Aorta (tissue), 5 donors: ENCODE measurements around the gene WWOX. TPM values are rescaled to one million over a fixed set of nuclear protein-coding genes. Genes with fewer than 3 reads are reported as not detected.

ENCODE experiments used
- ATAC-seq: fragments of 200-7000 bp; cut with Tn5 transposase; one replicate; pipeline ENCODE4 v1.9.1; 2022; ENCODE audit warnings: moderate library complexity; ENCODE audit not compliant: low FRiP score
- DNase-seq, 2 donors: peaks; one replicate each; pipeline ENCODE4 v3.0.0-alpha.2; 2020
- H3K27ac ChIP-seq, 2 donors: one replicate each; pipeline ENCODE4 v1.5.1; 2013; ENCODE audit warnings: low read length in 2 of 2, mild to moderate bottlenecking in 2 of 2, moderate library complexity in 2 of 2, control low read depth in 1 of 2, inconsistent platforms in 1 of 2, low read depth in 1 of 2
- H3K27me3 ChIP-seq, 2 donors: one replicate each; pipeline ENCODE4 v1.6.1; 2013; ENCODE audit warnings: control low read depth in 1 of 2, low read length in 1 of 2, mild to moderate bottlenecking in 1 of 2, moderate library complexity in 1 of 2; ENCODE audit not compliant: insufficient read depth in 2 of 2, control insufficient read depth in 1 of 2
- H3K36me3 ChIP-seq, 2 donors: one replicate each; pipeline ENCODE4 v1.6.1; 2013; ENCODE audit warnings: control low read depth in 1 of 2, low read length in 1 of 2, mild to moderate bottlenecking in 1 of 2; ENCODE audit not compliant: insufficient read depth in 2 of 2, control insufficient read depth in 1 of 2
- H3K4me1 ChIP-seq, 2 donors: one replicate each; pipeline ENCODE4 v1.6.1; 2013; ENCODE audit warnings: low read length in 2 of 2, control low read depth in 1 of 2, mild to moderate bottlenecking in 1 of 2, moderate library complexity in 1 of 2; ENCODE audit not compliant: insufficient read depth in 2 of 2, control insufficient read depth in 1 of 2
- H3K4me3 ChIP-seq, 2 donors: one replicate each; pipeline ENCODE4 v1.5.1; 2013; ENCODE audit warnings: low read length in 2 of 2, control low read depth in 1 of 2, mild to moderate bottlenecking in 1 of 2
- H3K9me3 ChIP-seq: one replicate; pipeline ENCODE4 v1.6.1; 2013; ENCODE audit warnings: mild to moderate bottlenecking, low read length; ENCODE audit not compliant: control insufficient read depth
- WGBS, 2 donors: extraction: QIAGEN DNeasy Blood & Tissue Kit; methylation state at CpG; one replicate each; pipeline ENCODE4 v1.1.7; 2013; 5-methylcytosine and 5-hydroxymethylcytosine counted together
- intact Hi-C, 2 donors: fragments of 100-400 bp; cut with DNase I; formaldehyde crosslinking; loops; one replicate each; pipeline versions ENCODE4 v1.14.2 to v1.15.0; 2022
- polyA plus RNA-seq, 2 donors: library from polyadenylated mRNA; stranded (reverse); fragments of 200-250 nt; gene quantifications; one replicate each; pipeline ENCODE4 v1.2.3, GENCODE V29; 2013
- total RNA-seq, 2 donors: library from RNA; stranded (reverse); fragmentation: NEBNext Ultra II Directional; extraction: Animal tissue kit (Norgen Biotek cat#: 25700); gene quantifications; one replicate each; pipeline ENCODE4 v1.2.1, GENCODE V29; 2021
- donor health status: healthy with polysubstance abuse.
- donor health status: Bipolar disorder and iron deficiency.
- donor health status: DM: no; HTN: no; CAD: no.
- donor health status: DM: no; HTN: no; CAD: no.
- donor health status: DM: yes; HTN: yes; CAD: no.

The WWOX gene
- total and polyA plus RNA-seq, 4 donors = 11.2 to 30.9 (median 14.6) TPM

DNA sequence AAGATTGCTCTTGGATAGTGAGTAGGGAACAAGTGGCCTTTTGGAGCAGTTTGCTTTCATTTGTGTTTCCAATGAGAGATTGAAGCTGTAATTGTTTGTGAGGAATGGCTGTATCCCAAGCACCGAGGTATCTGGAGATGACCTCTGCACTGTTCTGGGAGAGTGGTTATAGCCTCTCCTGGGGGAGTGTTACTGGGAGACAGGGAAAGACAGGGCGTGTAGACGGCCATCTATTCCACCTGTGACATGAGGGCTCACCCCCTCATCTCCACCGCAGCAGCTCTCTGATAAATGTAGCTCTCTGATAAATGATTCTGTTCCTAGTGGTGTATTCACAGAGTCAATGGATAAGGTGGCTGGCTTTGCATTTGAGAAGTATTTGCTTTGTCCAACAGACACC lies 1107.4 kb downstream of the WWOX start:
- Histone ChIP-seq H3K4me3 (no peak overlapping the region), H3K9me3 (no peaks in the 10 kb centered on the region), H3K4me1 (no peaks in the 10 kb centered on the region), H3K27me3 (no peaks in the 10 kb centered on the region), H3K27ac (no peak overlapping the region), H3K36me3 (no peaks in the 10 kb centered on the region)
- intact Hi-C loops = no loop called here
- 80 to 82% methylated on average over 4 of the region's 4 CpGs for WGBS, 2 donors
- no peak for ATAC-seq
- no peak for DNase-seq

DNA sequence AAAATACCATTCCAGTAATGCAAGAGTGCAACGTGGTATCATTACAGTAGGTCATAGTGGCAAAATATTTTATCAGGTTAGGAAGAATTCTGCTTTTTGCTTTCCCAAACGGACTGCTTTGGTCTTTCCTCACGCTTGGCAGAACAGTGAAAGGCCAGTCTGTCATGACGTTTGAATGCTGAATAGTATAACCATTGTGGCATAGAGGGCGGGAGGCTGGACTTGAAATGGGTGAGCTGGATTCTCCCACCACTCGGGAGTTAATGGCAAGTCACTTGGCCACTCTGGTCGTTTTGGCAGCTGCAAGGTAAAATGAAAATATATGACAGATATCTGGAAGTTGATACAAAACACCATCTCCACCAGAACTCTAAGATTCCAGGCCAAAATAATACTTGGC lies 1109.9 kb downstream of the WWOX start:
- H3K36me3 ChIP-seq = no peaks in the 10 kb centered on the region
- H3K27me3 ChIP-seq = no peaks in the 10 kb centered on the region
- intact Hi-C loops = no loop called here
- no peak for ATAC-seq
- peaks cover 2% of the 10 kb centered on the region for H3K9me3 ChIP-seq
- no peak for DNase-seq
- H3K4me3 ChIP-seq = no peak overlapping the region
- no peak overlapping the region for H3K27ac ChIP-seq
- H3K4me1 ChIP-seq = no peaks in the 10 kb centered on the region
- WGBS, 2 donors = 66 to 74% methylated on average over 7 of the region's 7 CpGs

DNA sequence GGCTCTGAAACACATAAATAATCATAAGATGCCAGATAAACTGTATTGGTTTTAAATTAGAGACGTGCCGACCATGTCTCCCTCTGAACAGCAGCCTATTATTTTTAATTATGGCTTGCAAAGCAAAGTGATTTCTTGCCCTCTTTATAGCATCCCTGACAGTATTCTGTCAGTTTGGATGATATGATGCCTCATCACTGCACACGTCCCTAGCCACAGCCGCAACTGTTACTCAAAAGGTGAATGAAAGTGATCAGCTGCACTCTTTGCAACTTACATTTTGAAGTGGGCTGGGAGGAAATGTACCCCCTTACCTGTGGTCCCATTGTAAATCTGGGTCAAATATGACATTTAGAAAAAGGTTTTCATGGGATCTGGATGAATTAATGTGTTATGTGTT lies 1111.2 kb downstream of the WWOX start:
- intact Hi-C loops = no loop called here
- H3K9me3 ChIP-seq = peaks cover 2% of the 10 kb centered on the region
- H3K27me3 ChIP-seq = no peaks in the 10 kb centered on the region
- H3K36me3 ChIP-seq = no peaks in the 10 kb centered on the region
- WGBS, 2 donors = 60 to 81% methylated on average over 4 of the region's 4 CpGs
- no peak overlapping the region for H3K4me3 ChIP-seq
- DNase-seq = no peak
- ATAC-seq = no peak
- H3K4me1 ChIP-seq = no peaks in the 10 kb centered on the region
- no peak overlapping the region for H3K27ac ChIP-seq

DNA sequence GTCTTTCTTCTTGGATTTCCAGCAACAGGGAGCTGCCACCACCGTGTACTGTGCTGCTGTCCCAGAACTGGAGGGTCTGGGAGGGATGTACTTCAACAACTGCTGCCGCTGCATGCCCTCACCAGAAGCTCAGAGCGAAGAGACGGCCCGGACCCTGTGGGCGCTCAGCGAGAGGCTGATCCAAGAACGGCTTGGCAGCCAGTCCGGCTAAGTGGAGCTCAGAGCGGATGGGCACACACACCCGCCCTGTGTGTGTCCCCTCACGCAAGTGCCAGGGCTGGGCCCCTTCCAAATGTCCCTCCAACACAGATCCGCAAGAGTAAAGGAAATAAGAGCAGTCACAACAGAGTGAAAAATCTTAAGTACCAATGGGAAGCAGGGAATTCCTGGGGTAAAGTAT lies 1112.1 kb downstream of the WWOX start:
- H3K9me3 ChIP-seq = peaks cover 2% of the 10 kb centered on the region
- ATAC-seq (no peak), DNase-seq (no peak)
- no peaks in the 10 kb centered on the region for H3K36me3 ChIP-seq
- no peaks in the 10 kb centered on the region for H3K4me1 ChIP-seq
- no peaks in the 10 kb centered on the region for H3K27me3 ChIP-seq
- no peak overlapping the region for H3K4me3 ChIP-seq
- intact Hi-C loops = no loop called here
- WGBS, 2 donors = 68 to 77% methylated on average over 13 of the region's 13 CpGs
- no peak overlapping the region for H3K27ac ChIP-seq

DNA sequence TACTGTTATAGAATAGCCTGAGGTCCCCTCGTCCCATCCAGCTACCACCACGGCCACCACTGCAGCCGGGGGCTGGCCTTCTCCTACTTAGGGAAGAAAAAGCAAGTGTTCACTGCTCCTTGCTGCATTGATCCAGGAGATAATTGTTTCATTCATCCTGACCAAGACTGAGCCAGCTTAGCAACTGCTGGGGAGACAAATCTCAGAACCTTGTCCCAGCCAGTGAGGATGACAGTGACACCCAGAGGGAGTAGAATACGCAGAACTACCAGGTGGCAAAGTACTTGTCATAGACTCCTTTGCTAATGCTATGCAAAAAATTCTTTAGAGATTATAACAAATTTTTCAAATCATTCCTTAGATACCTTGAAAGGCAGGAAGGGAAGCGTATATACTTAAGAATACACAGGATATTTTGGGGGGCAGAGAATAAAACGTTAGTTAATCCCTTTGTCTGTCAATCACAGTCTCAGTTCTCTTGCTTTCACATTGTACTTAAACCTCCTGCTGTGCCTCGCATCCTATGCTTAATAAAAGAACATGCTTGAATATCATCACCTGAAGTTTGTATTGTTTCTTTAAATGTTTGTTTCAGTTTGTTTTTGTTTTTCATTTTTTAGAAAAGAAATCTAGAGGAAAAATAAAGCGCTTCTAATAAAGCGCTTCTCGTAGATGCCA lies 1112.8 kb downstream of the WWOX start:
- peaks cover 2% of the 10 kb centered on the region for H3K9me3 ChIP-seq
- no peaks in the 10 kb centered on the region for H3K36me3 ChIP-seq
- intact Hi-C loops = no loop called here
- 75 to 82% methylated on average over 10 of the region's 10 CpGs for WGBS, 2 donors
- DNase-seq (no peak), ATAC-seq (no peak)
- no peaks in the 10 kb centered on the region for H3K27me3 ChIP-seq
- H3K4me3 ChIP-seq = no peak overlapping the region
- H3K27ac ChIP-seq = no peak overlapping the region
- no peaks in the 10 kb centered on the region for H3K4me1 ChIP-seq

DNA sequence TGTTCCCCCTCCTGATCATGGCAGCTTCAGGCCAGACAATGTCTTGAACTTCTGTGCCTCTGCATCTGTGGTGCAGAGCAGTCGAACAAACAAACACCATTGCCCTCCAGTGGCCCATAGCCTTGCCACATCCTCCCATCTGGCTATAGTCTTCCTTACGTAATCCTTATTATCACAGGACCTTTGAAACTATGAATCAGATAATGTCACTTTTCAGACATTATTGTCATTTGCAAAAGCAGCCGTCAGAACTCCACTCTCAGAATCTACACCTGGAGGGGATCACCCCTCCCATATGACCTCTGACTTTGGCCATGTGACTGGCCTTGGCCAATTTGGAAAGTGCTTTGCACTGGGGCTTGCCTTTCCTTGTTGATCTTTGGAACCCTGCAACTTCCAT lies 1113.8 kb downstream of the WWOX start:
- H3K36me3 ChIP-seq = no peaks in the 10 kb centered on the region
- H3K27ac ChIP-seq = no peak overlapping the region
- DNase-seq = no peak
- H3K27me3 ChIP-seq = no peaks in the 10 kb centered on the region
- ATAC-seq = no peak
- H3K4me3 ChIP-seq = no peak overlapping the region
- no peaks in the 10 kb centered on the region for H3K4me1 ChIP-seq
- H3K9me3 ChIP-seq = peaks cover 2% of the 10 kb centered on the region
- intact Hi-C loops = no loop called here
- 64 to 66% methylated on average over 3 of the region's 3 CpGs for WGBS, 2 donors

DNA sequence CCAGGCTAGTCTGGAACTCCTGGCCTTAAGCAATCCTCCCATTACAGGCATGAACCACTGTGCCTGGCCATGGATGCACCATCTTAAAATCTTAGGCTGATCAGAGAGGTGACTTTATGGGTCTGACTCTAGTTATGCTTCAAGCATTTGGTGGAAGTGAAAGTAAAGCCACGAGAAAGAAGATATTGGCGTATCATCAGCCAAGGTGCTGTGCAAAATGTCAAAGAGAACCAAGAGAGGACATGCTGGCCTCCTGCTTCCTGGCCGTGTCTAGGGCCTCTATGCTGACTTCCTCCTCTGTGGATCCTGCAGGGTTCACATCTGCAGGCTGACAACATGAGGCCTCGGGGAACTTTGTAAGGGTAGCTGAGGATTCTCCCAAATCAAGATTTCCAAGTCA lies 1115.8 kb downstream of the WWOX start:
- Histone ChIP-seq H3K4me3 (no peak overlapping the region), H3K27ac (no peak overlapping the region), H3K36me3 (no peaks in the 10 kb centered on the region), H3K27me3 (no peaks in the 10 kb centered on the region), H3K4me1 (no peaks in the 10 kb centered on the region), H3K9me3 (peaks cover 2% of the 10 kb centered on the region)
- no peak for DNase-seq
- intact Hi-C loops = no loop called here
- WGBS, 2 donors = 68 to 80% methylated on average over 4 of the region's 4 CpGs
- no peak for ATAC-seq

DNA sequence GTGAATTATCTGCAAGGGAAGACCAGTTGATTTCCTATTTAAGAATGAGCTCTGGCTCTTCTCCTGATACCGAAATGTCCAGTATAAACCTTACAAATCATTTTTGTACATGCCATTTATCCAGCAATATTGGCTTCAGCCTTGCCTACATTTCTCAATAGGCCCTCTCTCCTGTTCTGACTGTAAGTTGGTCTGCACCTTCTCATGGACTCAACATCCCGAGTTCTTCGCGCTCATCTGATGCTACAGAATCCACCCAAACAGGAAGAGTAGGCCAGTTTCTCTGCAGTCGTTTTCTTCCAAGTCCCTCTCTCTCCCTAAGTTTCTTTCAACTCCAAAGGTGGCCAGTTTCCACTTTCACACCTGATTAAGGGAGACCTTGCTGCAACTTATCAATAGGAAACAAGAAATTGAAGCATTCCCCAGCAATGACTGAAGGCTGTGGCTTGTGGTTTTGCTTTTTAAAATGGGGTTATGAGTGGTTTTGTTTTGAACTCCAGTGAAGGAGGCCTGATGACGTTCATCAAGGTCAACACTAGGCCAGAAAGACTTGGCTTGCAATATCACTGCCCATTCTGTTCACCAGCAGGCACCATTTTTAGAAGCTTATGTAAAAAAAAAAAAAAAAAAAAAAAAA lies 1118.0 kb downstream of the WWOX start:
- no peak overlapping the region for H3K4me3 ChIP-seq
- H3K36me3 ChIP-seq = no peaks in the 10 kb centered on the region
- no peaks in the 10 kb centered on the region for H3K4me1 ChIP-seq
- intact Hi-C loops = no loop called here
- 89% methylated on average over 6 of the region's 6 CpGs for WGBS, 2 donors
- H3K9me3 ChIP-seq = peaks cover 4% of the 10 kb centered on the region
- H3K27me3 ChIP-seq = no peaks in the 10 kb centered on the region
- DNase-seq = no peak
- H3K27ac ChIP-seq = no peak overlapping the region
- no peak for ATAC-seq

DNA sequence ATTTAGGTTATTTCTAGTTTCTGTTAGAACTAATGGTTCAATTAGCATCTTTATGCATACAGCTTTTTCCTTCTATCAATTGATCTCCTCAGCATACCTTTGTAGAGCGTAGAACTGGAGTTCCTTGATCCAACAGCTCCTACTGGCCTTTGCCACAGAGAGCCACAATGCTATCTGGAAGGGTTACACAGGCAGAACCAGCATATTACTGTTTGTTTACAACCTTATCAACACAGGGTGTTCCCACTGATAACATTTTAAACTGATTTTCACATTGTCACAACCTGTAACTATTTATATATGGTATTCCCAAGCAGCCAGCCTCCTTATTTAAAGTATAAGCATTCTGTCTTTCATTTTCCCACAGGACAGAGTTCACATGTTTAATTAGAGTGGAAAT lies 1118.9 kb downstream of the WWOX start:
- H3K4me1 ChIP-seq = no peaks in the 10 kb centered on the region
- DNase-seq (no peak), ATAC-seq (no peak)
- H3K27me3 ChIP-seq = no peaks in the 10 kb centered on the region
- peaks cover 4% of the 10 kb centered on the region for H3K9me3 ChIP-seq
- intact Hi-C loops = no loop called here
- H3K4me3 ChIP-seq = no peak overlapping the region
- no peak overlapping the region for H3K27ac ChIP-seq
- WGBS, 2 donors = 94 to 97% methylated on average over 1 of the region's 1 CpG
- H3K36me3 ChIP-seq = no peaks in the 10 kb centered on the region
